GM18907 (cell line): ENCODE results near the gene SUCLG2.

Experiments used
- ATAC-seq: cut with Tn5 transposase; IDR thresholded peaks from one replicate; pipeline ENCODE4 v1.9.1; 2021; ENCODE audit warnings: mild to moderate bottlenecking, moderate library complexity; ENCODE audit not compliant: unreplicated experiment

Gene SUCLG2

GRCh38 chr3:67401921-67402320 is 252.5 kb downstream of the SUCLG2 start:
- no peak for ATAC-seq

DNA sequence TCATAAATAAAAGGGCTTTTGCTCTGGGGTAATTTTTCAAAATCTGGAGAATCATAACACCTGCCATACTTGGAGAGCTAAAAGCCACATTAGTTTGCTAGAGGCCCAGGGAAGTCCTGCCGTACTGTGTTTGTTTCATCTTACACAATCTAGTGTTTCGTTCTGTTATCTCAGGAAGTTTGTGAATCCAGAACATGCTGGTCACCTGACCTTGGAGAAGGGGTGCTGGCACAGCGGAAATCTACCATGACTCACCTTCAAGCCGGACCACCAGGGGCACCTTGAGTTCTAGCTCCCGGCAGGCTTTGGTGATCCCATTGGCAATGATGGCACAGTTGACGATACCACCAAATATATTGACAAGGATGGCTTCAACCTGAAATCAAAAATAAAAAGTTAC is 253.9 kb downstream of the SUCLG2 start:
- ATAC-seq, result no peak

DNA sequence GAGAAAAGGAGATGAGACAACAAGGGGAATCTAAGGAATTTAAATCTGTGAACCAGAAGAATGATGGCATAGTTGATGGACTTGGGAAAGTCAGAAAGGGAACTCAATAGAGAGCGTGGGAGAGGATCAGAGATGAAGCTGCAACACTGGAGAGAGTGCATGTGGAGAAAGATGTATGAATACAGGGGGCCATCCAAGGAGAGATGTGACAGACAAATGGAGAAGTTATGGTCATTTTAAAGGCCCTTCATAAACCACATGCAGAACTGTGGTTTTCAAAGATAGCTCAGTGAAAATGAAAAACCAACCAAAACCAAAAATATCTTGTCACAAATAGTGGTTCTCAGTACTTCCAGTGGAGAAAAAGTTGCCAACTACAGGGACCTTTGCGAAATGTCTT is 265.2 kb downstream of the SUCLG2 start:
- peak; percentile 88 for ATAC-seq

DNA sequence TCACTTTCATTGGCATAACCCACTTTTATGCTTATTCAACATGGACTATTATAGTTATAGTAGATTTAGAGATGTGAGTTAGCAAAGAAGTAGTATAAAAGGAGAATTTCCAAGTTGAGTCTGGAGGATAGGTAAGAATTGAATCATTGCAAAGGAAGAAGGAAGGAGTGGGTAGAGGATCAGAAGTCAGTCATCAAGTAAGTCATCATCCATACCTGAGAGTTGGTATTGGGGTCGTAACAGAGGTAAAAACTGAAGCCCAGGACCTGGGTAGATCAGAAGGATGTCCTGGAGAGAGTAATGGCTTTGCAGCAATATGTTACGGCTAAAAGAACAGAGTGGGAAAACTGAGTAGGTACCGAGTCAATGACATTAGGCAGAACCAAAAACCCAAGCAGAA is 265.7 kb downstream of the SUCLG2 start:
- ATAC-seq, result no peak

- no peak for ATAC-seq
Observed at GRCh38 chr3:67386451-67386850, 268.0 kb downstream of the SUCLG2 start.

DNA sequence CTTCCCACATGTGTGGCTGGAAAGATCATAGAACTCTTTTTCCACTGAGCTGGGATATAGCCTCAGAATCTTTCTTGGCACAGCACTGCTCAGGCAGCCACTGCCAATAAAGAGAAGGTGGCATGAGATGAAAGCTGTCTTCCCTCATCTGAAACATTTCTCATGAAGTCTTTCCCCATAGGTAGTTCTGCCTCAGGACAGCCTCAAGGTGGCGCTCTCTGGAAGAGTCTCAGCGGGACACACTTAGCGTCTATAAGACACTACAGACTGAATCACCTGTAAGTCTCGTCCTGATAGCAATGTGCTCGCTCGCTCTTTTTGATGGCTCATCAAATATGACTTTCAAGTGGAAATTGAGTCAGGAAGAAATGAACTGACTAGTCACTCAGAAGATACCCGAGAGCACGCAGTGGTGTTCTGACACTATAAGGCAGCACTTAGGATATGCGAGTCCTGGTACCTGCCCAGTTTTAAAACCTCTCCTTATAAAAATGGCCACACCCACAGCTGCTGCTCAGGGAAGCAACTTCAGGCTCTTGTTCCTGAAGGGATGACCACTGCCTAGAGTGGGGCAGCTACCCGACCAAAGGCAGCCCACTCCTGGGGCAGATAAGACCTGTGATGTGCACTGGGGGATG is 269.5 kb downstream of the SUCLG2 start:
- ATAC-seq, result no peak

DNA sequence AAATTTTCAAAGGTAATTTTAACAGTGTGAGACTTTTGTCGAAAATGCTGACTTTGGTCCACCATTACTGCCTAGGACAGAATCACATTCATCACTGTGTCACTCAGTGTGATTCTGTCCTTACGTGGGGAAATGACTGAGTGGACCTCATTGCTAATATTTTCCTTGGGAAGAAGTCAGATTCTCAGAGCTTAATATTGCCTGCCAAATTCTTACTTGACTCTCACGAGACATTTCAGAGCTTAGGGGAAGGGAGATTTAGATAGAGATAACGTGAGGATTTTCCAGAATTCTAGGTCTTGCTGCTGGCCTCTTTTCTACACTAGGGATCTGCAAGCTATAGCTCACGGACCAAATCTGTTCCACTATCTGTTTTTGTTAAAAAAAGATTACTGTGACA is 270.4 kb downstream of the SUCLG2 start:
- no peak for ATAC-seq

- ATAC-seq, result no peak
Observed at GRCh38 chr3:67383379-67383778, 271.0 kb downstream of the SUCLG2 start.

GRCh38 chr3:67382536-67382935 is 271.9 kb downstream of the SUCLG2 start:
- ATAC-seq, result no peak

- no peak for ATAC-seq
Observed at GRCh38 chr3:67381667-67382272, 272.6 kb downstream of the SUCLG2 start.

GRCh38 chr3:67380118-67380517 is 274.3 kb downstream of the SUCLG2 start:
- no peak for ATAC-seq

- no peak for ATAC-seq
Observed at GRCh38 chr3:67377299-67377698, 277.1 kb downstream of the SUCLG2 start.

- ATAC-seq, result no peak
Observed at GRCh38 chr3:67376416-67376815, 278.0 kb downstream of the SUCLG2 start.

DNA sequence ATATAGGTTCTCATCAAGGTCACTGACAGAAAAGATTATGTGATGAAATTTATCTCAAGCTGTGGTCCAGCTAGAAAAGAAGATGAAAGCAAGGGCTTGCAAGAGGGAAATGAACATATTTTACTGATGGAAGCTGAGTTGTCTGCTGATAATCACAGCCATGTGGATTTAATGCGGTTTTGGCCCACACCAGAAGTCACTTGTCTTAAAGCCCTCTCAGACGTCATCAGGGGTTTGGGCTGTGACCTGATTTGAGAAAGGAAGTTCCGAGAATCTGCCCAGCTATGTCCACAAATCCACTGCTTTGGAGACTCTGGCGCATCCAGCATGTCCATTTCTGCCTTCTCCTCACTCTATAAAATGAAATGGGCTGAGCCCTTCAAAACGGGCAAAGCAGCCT is 278.4 kb downstream of the SUCLG2 start:
- ATAC-seq, result no peak

GRCh38 chr3:67362686-67363085 is 291.7 kb downstream of the SUCLG2 start:
- no peak for ATAC-seq

GRCh38 chr3:67361770-67362169 is 292.6 kb downstream of the SUCLG2 start:
- no peak for ATAC-seq

- no peak for ATAC-seq
Observed at GRCh38 chr3:67361323-67361722, 293.1 kb downstream of the SUCLG2 start.

DNA sequence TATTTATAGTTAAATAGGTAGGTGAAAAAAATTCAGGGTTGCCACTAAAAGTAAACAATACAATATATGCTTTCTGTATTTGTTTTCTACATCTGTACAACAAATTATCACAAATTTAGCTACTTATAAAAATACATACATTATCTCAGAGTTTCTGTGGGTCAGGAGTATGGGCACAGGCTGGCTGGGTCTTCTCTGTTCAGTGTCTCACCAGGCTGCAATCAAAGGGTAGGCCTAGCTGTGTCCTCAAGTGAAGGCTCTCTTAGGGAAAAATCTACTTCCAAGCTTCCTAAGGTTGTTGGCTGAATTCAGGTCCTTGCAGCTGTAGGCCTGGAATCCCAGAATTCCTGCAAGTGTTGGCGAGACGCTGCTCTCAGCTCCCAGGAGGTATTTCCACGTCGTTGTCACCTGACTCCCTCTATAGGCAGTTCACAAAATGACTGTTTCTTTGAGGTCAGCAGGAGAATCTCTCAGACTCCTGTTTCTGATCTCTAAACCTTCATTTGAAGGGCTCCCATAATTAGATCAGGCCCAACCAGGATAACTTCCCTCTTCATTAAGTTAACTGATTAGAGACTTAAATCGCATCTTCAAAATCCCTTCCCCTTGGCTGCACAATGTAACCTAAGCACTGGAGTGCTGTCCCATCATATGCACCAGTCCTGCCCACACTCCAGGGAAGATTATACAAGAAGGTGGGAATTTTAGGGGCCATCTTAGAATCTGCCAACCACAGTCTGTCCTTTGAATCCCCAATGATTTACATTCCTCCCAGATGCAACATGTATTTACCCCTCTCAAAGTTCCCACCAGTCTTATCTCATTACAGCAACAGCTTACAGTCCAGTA is 296.6 kb downstream of the SUCLG2 start:
- peak; percentile 85 for ATAC-seq

DNA sequence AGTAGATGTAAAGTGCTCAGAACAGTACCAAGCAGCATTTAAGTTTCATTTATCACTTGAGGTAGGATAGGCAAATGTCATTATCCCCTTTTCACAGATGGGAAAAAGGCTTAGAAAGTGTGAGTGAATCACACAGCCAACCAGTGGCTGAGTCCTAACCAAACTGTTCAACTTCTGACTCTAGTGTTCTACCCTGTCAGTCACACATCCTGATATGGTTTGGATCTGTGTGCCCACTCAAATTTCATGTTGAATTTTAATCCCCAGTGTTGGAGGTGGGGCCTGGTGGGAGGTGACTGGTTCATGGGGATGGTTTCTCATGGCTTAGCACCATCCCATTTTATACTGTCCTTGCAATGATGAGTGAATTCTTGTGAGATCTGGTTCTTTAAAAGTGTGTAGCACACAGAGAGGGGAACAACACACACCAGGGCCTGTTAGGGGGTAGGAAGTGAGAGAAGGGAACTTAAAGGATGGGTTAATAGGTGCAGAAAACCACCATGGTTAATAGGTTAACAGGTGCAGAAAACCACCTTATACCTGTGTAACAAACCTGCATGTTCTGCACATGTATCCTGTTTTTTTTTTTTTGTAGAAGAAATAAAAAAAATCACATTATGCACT is 304.7 kb downstream of the SUCLG2 start:
- peak; percentile 96 for ATAC-seq

DNA sequence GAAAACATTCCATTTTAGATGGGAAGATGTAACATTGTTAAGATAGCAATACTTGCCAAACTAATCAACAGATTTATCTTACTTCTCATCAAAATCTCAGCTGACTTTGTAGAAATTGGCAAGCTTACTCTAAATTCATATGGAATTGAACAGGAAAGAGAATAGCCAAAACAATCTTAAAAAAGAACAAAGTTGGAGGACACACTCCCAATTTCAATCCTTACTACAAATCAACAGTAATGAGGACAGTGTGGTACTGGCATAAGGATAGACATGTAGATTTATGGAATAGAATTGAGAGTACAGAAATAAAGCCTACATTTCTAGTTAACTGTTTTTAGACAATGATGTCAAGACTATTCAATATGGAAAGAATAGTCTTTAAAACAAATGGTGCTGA is 308.3 kb downstream of the SUCLG2 start:
- ATAC-seq, result no peak

- ATAC-seq, result no peak
Observed at GRCh38 chr3:67335813-67336212, 318.6 kb downstream of the SUCLG2 start.

GRCh38 chr3:67334588-67334987 is 319.8 kb downstream of the SUCLG2 start:
- no peak for ATAC-seq
